Stimulated activated naive CD4-positive, alpha-beta T cell treated with Interleukin-2 at 50 U/mL for 16 hours (primary cell): ENCODE data around the gene SMARCD2.

ENCODE experiments used
- DNase-seq: peaks from one replicate; lab custom pipeline; 2025; lab: John Stamatoyannopoulos, UW

SMARCD2 gene

DNA sequence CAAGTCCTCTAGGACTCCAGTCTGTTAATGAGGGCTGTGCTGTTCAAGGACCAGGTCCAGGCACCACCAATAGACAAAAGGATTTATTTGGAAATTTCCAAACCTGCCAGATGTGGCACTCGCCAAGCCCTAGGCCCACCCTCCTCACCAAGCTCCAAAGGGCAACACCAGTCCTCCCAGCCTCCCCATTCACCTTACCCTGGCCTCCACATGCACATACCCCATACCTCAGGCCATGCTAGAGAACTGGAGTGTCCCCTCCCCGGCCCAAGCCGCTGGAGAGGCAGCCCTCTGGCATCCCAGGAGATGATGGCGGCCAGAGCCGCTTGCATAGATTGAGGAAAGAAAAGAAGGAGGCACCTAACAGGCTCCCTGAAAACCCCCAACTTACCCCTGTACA is 10.5 kb downstream of the SMARCD2 start:
- DNase-seq: no peak

DNA sequence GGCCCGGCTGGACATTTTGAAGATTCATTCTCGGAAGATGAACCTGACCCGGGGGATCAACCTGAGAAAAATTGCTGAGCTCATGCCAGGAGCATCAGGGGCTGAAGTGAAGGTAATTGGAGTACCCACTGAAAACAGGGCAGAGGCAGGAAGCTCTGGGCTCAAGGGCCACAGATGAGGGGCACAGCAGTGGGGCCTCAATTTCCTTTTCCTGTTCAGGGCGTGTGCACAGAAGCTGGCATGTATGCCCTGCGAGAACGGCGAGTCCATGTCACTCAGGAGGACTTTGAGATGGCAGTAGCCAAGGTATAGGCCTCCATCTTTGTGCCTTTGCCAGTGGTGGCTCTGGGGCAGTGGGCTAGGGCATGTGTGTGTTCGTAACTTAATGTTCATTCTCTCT is 11.0 kb downstream of the SMARCD2 start:
- DNase-seq: no peak

DNA sequence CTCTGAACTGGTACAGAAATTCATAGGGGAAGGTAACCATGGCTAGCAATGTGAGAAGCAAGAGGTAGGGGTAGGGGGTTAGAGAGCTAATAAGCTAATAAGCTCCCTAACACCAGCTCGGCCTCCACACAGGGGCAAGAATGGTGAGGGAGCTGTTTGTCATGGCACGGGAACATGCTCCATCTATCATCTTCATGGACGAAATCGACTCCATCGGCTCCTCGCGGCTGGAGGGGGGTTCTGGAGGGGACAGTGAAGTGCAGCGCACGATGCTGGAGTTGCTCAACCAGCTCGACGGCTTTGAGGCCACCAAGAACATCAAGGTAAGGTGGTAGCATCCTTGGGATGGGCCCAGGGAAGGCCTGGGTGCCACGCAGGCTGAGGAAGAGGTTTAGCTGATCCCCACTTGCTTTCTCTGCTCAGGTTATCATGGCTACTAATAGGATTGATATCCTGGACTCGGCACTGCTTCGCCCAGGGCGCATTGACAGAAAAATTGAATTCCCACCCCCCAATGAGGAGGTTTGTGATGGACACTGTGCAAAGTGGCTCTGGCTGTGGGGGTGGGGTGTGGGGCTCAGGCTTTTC is 11.5 kb downstream of the SMARCD2 start:
- no peak for DNase-seq

DNA sequence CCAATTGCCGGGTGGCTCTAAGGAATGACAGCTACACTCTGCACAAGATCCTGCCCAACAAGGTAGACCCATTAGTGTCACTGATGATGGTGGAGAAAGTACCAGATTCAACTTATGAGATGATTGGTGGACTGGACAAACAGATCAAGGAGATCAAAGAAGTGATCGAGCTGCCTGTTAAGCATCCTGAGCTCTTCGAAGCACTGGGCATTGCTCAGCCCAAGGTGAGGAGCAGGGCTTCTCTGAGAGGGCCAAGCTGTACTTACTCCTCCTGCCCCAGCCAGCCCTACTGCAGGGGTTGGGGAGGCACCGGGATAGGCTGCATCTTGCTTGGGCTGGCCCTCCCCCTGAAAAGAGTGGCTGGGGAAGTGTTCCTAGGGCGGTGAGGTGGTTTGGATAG is 12.2 kb downstream of the SMARCD2 start:
- no peak for DNase-seq

DNA sequence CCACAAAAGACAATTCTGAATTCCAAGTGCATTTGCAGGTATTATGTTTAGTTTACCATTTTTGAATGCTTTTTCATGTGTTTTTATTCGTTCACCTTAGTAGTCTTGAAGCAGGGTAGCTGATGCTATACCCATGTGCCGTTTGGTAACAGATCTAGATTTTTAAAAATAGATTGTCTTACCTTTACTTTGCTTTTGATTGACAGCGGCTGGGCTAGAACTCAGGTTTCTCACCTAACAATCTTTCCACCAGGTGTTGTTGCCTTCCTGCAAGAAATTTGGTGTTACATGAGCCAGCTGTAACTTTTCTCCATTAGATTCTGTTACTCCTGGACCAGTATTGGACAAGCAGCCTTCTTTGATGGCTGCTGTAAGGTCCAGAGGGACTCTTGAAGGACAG is 13.5 kb downstream of the SMARCD2 start:
- no peak for DNase-seq

DNA sequence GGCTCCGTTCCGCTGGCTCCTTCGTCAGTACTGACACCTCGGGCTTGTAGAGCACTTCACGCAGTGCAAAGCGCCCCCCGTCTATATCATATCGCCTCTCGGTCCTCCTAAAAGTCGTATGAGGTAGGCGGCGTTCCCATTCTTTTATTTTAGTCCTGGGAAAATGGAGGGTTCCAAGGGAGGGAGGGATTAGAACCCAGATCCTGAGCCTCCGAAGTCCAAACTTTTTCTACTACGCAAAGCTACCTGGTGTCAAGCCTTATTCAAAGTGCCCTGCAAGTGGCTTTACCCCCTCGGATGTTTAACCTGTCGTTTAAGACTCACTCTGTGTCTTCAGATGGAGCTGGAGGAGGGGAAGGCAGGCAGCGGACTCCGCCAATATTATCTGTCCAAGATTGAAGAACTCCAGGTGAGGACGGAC is 14.7 kb downstream of the SMARCD2 start:
- DNase-seq: no peak

DNA sequence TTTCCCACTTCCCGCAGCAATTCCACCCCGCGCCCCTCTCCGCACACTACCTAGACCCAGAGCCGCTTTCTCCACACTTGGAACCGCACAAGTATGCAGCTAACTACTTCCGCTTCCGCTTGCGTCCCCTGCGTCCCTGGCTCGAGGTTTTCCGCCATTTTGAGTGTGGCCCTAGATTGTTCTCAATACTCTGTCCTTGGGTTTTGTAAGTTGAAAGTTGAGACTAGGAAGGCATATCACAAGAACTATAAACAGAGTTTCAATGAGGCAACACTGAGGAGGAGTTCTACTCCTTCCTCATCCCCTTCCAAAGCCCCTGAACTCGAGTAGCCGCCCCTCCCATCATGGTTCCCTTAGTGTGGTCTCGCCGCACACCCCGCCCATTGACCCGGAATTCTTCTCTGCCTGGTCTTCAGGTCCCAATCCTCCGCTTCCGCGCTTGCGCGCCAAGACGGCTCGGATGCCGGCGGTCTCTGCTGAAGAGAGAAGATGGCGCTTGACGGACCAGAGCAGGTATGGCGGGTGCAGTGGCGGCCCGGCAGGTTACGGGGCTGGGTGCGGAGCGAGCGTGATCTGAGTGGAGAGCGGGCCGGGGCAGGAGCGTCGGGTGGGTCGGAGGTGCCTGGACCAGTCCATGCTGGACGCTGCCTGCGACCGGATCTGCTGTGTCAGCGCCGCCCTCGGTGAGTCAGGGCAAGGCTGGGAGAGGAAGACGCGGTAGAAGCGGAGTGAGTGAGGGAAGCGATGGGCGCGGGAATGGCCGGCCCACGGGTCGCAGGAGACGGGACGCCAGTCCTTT is 15.3 kb downstream of the SMARCD2 start, which contains the start of the genes FTSJ3 and PSMC5:
Gene FTSJ3 (minus strand): TSS at position 662 of the 799 bp plus-strand sequence. CDS start 761 bp downstream, outside the sequence.
Gene PSMC5 (plus strand): TSS at position 430 of the 799 bp plus-strand sequence. CDS start 60 bp downstream, at position 490.
- DNase-seq: peak; percentile 97

DNA sequence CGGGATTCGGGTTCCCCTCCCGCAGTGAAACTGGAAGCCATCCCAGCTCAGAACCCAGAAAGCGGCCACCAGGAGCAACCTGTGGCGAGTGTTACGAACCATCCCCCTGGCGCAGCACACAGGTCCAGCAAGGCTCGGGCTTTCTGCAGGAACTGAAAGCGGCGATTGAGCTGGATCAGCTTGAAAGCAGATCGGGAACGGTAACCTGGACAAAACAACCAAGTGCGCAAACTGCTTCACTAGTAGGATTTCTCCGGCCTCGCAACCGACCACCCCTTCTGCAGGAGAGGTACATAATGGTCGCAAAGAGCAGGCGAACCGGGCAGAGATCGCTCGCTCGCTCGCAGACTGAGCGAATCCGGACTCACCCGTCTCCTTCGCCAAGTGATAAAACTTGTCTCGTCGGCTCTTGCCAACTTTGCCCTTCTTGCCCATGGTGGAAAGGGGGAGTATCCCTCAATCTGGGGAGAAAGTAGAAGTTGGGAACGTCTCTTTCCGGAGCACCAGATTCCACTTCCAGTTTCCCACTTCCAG is 15.9 kb downstream of the SMARCD2 start:
- no peak for DNase-seq

DNA sequence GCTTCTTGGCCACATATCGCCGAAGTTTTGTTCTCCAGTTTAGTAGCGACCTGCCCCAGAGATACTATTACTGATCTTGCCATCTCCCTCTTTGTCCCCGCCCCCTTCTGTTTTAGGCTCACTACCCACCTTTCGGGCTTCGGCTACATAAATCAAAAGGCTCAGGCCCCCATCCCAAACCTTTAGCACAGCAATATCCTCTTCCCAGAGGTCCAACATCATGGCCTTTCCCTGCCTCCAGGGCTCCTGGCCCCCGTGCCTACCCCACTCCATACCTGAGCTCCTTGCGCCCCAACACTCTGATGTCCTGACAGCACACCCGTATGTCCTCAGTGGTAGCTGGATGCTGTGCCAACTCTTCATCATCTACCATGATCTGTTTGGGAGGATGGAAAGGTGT is 18.1 kb downstream of the SMARCD2 start:
- DNase-seq: no peak

DNA sequence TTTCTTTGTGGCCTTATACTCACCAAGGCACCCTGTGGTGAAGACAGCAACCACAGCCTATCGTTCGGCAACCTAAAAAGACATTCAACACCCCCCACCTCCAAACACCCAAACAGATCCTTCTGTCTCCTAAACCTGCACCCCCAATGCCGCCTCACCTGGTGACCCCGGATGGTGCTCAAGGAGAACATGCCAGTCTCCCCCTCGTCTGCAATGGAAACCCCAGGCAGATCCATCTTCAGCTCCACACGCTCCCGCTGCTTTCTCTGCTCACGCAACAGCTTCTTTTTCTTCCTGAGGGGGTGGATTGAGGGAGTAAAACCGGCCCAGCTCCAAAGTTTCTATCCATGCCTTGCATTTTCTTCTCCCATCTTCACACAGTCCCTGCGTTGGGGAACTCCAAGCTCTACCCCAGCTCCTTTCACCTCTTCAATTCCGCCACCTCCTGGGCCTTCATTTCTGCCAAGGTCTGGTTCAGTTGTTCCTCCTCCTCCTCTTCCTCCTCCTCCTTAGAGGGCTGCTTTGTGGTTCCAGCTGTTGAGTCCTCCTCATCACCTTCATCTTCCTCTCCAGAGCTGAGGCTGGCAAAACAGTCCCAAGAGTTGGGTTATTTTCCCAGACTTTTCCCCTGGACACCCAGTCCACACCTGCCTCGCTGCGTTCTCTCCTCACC is 18.7 kb downstream of the SMARCD2 start:
- no peak for DNase-seq

DNA sequence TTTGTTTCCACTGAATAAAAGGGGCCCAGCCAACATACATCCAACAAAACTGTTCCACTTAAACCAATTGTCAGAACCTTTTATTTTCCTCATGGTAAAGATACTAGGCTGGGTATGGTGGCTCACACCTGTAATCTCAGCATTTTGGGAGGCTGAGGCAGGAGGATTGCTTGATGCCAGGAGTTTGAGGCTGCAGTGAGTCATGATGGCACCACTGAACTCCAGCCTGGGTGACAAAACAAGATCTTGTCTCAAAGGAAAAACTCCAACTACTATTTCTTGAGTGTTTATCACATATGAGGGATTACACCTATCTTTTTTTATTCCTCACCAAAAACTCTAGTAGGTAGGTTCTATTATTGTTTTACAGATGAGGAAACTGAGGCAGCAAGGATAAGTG is 19.9 kb downstream of the SMARCD2 start:
- no peak for DNase-seq

DNA sequence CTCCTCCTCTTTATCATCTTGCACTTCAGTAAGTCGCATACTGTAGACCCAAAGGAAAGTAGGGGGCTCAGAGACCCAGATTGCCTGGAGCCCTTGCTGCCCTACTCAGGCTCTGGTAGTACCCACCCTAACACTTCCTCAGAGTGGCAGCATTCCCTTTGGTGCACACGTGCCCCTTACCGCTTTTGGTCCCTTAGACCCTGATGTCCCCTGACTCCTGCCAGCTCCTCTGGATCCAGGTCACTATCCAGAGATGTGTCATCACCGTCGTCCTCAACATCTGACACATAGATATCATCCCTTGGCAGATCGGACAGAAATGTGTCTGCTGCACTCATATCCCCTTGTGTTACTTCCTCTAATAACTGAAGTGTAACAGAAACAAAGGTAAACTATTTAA is 20.7 kb downstream of the SMARCD2 start:
- no peak for DNase-seq

DNA sequence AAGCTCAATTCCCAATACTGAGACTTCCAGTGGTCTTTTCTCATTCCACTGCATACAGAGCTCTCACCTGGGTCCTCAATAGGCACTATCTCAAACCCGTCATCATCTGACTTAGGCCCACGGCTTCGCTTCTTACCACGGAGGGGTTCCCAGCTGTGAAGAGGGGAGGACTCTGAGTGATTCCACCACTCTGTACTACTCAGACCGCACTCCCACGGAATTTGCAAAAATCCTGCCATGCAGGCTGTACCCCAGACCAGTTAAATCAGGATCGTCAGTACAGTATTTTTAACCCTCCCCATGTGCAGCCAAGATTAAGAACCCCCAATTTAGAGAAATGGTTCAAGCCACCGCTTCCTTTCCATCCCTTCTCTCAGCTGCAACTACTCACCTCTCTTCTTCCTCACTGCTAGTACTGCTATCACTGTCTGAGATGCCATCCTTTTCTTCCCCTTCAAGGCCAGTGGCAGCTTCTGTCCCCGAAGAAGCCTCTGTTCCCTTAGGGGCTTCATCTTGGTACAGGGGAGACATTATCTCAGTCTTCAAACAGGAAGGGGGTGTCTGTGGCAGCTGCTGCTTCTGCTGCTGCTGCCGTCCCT is 21.4 kb downstream of the SMARCD2 start:
- no peak for DNase-seq

DNA sequence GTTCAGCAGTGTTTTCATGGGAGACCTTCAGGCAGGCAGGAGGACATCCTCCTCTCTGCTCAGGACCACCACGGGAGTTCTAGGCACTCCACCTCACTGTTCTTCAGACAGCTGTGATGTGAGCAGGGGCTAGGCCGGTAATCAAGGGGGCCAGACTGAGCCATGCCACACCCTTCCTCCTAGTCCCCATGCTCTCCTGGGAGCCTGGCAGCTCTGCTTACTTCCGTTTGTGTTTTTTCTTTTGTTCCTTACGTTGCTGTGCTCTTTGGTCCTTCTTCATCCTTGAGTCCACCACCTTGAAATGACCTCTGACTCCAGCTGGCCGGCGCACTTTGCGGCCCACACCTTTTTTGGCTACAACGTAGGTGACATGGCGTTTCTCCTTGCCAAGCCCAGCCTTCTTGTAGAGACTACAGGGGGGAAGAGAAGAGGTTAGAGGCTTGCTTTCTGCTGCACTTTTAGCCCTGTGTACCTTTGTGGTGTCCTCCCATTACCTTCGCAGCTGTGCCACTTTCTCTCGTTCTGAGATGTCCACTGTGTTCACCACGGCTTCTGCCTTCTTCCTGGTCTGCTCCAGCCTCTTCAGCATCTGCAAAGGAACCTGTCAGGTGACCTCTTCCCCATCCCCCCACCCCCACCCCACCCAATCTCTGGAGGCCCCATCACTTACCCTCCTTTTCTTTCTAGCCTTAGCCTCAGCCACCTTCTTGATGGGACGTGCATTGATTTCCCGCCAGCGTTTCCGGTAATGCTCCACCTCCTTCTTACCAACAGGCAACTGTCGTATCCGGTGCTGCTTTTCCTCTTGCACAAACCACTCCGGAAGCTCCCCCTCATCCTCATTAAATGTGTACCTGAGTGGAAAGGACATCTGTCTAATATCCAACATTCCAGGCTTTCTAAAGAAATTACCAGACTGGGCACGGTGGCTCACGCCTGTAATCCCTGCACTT is 22.6 kb downstream of the SMARCD2 start:
- DNase-seq: no peak

DNA sequence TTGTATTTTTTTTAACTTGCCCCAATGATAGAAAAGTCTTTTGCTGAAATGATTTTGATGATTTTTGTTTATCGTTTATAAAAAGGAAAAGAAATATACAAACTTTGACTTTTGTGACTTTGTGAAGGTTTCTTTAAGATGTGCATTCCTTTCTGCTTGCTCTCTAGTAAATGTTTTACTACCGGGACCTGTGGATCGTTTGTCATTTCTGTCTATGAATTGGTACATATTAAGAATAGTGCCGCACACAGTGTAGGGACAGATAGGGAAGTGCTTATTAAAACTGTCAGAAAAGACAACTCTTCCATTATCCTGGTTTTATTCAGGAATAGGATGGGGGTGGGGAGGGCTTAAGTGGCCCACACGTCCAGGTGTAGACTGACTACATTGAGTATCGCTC is 23.4 kb downstream of the SMARCD2 start:
- no peak for DNase-seq

DNA sequence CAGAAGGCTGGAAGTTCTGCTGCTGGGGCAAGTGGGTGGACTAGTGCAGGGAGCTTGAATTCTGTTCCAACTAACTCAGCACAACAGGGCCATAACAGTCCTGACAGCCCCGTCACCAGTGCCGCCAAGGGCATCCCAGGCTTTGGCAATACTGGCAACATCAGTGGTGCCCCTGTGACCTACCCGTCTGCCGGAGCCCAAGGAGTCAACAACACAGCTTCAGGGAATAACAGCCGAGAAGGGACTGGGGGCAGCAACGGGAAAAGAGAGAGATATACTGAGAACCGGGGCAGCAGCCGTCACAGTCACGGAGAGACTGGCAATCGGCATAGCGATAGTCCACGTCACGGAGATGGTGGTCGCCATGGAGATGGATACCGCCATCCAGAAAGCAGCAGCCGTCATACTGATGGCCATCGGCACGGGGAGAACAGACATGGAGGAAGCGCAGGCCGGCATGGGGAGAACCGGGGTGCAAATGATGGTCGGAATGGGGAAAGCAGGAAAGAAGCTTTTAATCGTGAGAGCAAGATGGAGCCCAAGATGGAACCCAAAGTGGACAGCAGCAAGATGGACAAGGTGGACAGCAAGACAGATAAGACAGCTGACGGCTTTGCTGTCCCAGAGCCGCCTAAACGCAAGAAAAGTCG is 24.6 kb downstream of the SMARCD2 start:
- DNase-seq: no peak

DNA sequence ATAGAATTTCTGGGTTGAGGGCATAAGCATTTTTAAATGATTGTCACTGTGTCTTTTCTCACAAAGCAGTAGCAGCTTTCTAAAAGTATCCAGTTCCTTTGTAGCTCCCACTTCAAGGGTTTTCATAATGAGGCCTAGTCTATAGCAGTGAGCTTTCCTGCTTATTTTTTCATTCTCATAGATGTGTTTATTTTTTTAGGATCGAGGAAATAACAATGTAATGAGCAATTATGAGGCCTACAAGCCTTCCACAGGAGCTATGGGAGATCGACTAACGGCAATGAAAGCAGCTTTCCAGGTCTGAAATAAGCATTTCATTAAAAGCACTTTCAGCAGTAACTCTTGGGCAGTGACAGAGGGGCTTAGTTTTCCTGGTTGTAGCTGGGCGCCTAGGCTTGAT is 25.8 kb downstream of the SMARCD2 start:
- no peak for DNase-seq

DNA sequence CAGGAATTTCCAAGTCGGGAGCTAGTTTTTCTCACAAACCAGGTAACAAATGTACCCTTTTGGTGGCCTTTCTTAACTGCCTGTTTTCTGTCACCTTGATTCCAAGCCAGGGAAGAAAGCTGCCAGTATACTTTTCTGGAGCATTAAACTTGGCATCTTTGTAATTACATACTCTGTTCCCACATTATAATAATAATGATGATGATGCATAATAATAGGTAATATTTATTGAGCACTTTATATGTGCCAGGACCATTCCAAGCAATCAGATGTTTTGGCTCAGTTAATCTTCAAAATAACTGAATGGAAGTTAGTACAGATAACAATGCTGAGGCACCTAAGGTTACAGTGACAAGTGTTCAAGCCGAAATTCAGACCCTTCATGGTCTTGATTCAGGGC is 26.4 kb downstream of the SMARCD2 start:
- DNase-seq: no peak

DNA sequence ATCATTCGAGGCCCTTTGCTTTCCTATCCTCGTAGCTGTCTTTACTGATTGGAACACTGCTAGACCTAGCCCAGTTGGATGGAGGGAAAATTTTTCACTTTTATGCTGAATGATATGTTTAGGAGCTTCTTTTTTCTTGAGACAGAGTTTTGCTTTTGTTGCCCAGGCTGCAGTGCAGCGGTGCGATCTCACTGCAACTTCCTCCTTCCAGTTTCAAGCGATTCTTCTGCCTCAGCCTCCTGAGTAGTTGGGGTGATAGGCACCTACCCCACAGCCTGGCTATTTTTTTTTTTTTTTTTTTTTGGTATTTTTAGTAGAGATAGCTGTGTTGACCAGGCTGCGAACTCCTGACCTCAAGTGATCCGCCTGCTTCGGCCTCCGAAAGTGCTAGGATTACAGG is 32.5 kb downstream of the SMARCD2 start:
- no peak for DNase-seq

DNA sequence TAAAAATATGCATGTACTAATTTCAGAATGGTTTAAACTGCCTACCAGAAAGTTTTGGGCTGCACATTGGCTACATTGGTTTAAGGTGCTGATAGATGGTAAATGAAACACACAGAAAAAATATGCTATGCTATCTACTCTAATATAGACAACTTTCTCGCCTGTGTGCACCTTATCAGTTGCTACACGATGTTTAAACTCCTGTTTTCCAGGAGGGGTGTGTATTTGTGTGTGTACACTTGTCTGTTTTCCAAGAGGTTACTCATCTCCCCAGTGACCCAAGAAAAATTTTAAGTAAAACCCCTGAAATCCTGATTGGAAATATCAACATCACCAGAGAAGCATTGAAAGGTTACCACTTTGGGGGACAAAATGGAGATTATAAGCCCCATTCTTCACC is 36.9 kb downstream of the SMARCD2 start:
- DNase-seq: no peak

DNA sequence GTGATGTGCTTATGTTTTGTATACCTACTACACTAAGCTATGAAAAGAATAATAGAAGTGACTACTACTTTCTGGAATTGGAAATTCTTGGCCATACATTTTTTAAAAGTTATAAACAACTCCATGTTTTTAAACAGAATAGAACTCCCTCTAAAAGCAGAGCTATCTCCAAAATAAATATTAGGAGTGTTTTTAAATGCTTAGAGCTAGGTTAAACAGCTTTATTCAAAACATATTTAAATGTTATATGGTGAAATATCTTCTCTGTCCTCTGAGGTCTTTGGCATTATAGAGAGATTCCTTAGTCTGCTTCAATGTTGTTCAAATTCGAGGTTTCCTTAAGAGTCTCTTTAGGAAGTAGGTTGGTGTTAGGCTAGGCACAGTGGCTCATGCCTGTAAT is 38.2 kb downstream of the SMARCD2 start:
- DNase-seq: no peak
